Right lobe of liver (tissue), 6 donors: ENCODE results near the gene DYNC1LI2. TPM values are rescaled to one million over a fixed set of nuclear protein-coding genes. Genes with fewer than 3 reads are reported as not detected.
A peak's percentile ranks its signal among the peaks of the same experiment; 100 is the strongest.

Experiments used
- ATAC-seq, 4 donors: fragments of 200-7000 bp; cut with Tn5 transposase; one replicate each; pipeline ENCODE4 v1.9.1; 2020; ENCODE audit warnings: mild to moderate bottlenecking in 4 of 4, moderate library complexity in 4 of 4
- DNase-seq, 3 donors: peaks; one replicate each; pipeline ENCODE4 v3.0.0-alpha.2; 2020
- H3K27ac ChIP-seq, 3 donors: fragments of 200-600 bp; one replicate each; pipeline ENCODE4 v1.8.0; 2022
- H3K27me3 ChIP-seq, 2 donors: fragments of 200-600 bp; one replicate each; pipeline ENCODE4 v1.8.0; 2022
- H3K36me3 ChIP-seq, 4 donors: fragments of 200-600 bp; sonication (generic) in 1 of 4; one replicate each; pipeline versions ENCODE4 v1.5.1 to v1.8.0; 2017 to 2022; ENCODE audit warnings: control low read depth in 1 of 4
- H3K4me1 ChIP-seq, 4 donors: fragments of 200-600 bp; sonication (generic) in 1 of 4; one replicate each; pipeline versions ENCODE4 v1.5.1 to v1.8.0; 2017 to 2022; ENCODE audit warnings: control low read depth in 1 of 4
- H3K4me3 ChIP-seq, 3 donors: fragments of 200-600 bp; one replicate each; pipeline ENCODE4 v1.8.0; 2022
- H3K9me3 ChIP-seq, 4 donors: fragments of 200-600 bp; sonication (generic) in 1 of 4; one replicate each; pipeline versions ENCODE4 v1.5.1 to v1.8.0; 2017 to 2022; ENCODE audit warnings: control low read depth in 1 of 4
- CTCF ChIP-seq, 4 donors: fragments of 200-600 bp in 3 of 4; fragments of 450-650 bp in 1 of 4; IDR thresholded peaks; one replicate each; pipeline versions ENCODE4 v1.5.1 to v1.8.0; 2016 to 2022; ENCODE audit warnings: antibody characterized with exemption in 4 of 4, mild to moderate bottlenecking in 2 of 4
- POLR2A ChIP-seq: fragments of 450-650 bp; IDR thresholded peaks from one replicate; pipeline ENCODE4 v1.6.1; 2017; ENCODE audit warnings: antibody characterized with exemption, mild to moderate bottlenecking
- WGBS: methylation state at CpG from one replicate; pipeline ENCODE4 v1.1.6; 2018; ENCODE audit warnings: low coverage, low lambda C conversion rate; ENCODE audit not compliant: insufficient coverage; ENCODE audit errors: missing lambda C conversion rate; 5-methylcytosine and 5-hydroxymethylcytosine counted together
- intact Hi-C, 2 donors: fragments of 100-400 bp; cut with DNase I; formaldehyde crosslinking; loops; one replicate each; pipeline versions ENCODE4 v1.11.2 to v1.14.1; 2022
- total RNA-seq, 6 experiments: library from RNA; depleted of rRNA in 2 of 6; stranded (reverse); fragments of >200 nt in 2 of 6; fragmentation: NEBNext Ultra II Directional in 3 of 6; extraction: Animal tissue kit (Norgen Biotek cat#: 25700) in 3 of 6; gene quantifications; one replicate each; pipeline versions ENCODE4 v1.1.0 to v1.2.4, GENCODE V29; 2016 to 2023
- donor health status: DM: no; HTN: yes; CAD: no.
- donor health status: DM: no; HTN: no; CAD: no.
- donor health status: DM: no; HTN: no; CAD: no.
- donor health status: DM: no; HTN: yes; CAD: no.
- donor health status: DM: no; HTN: yes; CAD: no.

Gene DYNC1LI2
- total RNA-seq, 6 experiments from 2014 or later: 30.5 to 44.1 (median 37.9) TPM

GRCh38 chr16:66695935-66696668 lies 55.3 kb downstream of the DYNC1LI2 start:
- Histone ChIP-seq H3K4me1 (peaks cover 0 to 8% (median 2%) of the 10 kb centered on the region in 4 donors), H3K27me3 (no peaks in the 10 kb centered on the region), H3K4me3 (peak overlapping the region; percentile 60 to 72 (median 62)), H3K9me3 (no peaks in the 10 kb centered on the region), H3K36me3 (no peaks in the 10 kb centered on the region), H3K27ac (peak overlapping the region in 2 of 3 donors; percentile 50 to 62)
- intact Hi-C loops: no loop called here
- WGBS: 5% methylated on average over 4 of the region's 91 CpGs
- TF ChIP-seq CTCF (IDR thresholded peaks at IDR 0.05): no peak
- no peak for TF ChIP-seq POLR2A
- peak; percentile 47 to 63 (median 54) for DNase-seq
- peak; percentile 3 to 41 (median 30) for ATAC-seq

- no peak for TF ChIP-seq CTCF (IDR thresholded peaks at IDR 0.05)
- no peak for TF ChIP-seq POLR2A
- WGBS: 42% methylated on average over 3 of the region's 8 CpGs
- ATAC-seq: no peak
- Histone ChIP-seq H3K27me3 (no peaks in the 10 kb centered on the region), H3K36me3 (no peaks in the 10 kb centered on the region), H3K4me1 (peaks cover 0 to 13% (median 5%) of the 10 kb centered on the region in 4 donors), H3K27ac (peak overlapping the region in 1 of 3 donors; percentile 50), H3K4me3 (peak overlapping the region; percentile 60 to 72 (median 62)), H3K9me3 (no peaks in the 10 kb centered on the region)
- intact Hi-C loops: no loop called here
- no peak for DNase-seq
Measured at GRCh38 chr16:66695471-66695934, 55.9 kb downstream of the DYNC1LI2 start.

- Histone ChIP-seq H3K9me3 (no peaks in the 10 kb centered on the region), H3K4me1 (peaks cover 0 to 18% (median 9%) of the 10 kb centered on the region in 4 donors), H3K4me3 (no peak overlapping the region), H3K27me3 (no peaks in the 10 kb centered on the region), H3K27ac (no peak overlapping the region), H3K36me3 (no peaks in the 10 kb centered on the region)
- TF ChIP-seq CTCF (IDR thresholded peaks at IDR 0.05) (no peak), POLR2A (no peak)
- intact Hi-C loops: no loop called here
- DNase-seq (no peak), ATAC-seq (no peak)
- 100% methylated on average over 2 of the region's 4 CpGs for WGBS
Measured at GRCh38 chr16:66693149-66693548, 58.3 kb downstream of the DYNC1LI2 start.

GRCh38 chr16:66692341-66692740 lies 59.1 kb downstream of the DYNC1LI2 start:
- H3K27ac ChIP-seq: no peak overlapping the region
- H3K4me1 ChIP-seq: peaks cover 0 to 21% (median 9%) of the 10 kb centered on the region in 4 donors
- intact Hi-C loops: no loop called here
- TF ChIP-seq CTCF (IDR thresholded peaks at IDR 0.05) (no peak), POLR2A (no peak)
- H3K4me3 ChIP-seq: no peak overlapping the region
- ATAC-seq: no peak
- H3K9me3 ChIP-seq: no peaks in the 10 kb centered on the region
- no peak for DNase-seq
- WGBS: 82% methylated on average over 6 of the region's 6 CpGs
- no peaks in the 10 kb centered on the region for H3K27me3 ChIP-seq
- no peaks in the 10 kb centered on the region for H3K36me3 ChIP-seq
